ENCODE measurements around the gene LRRC59. TPM values are rescaled to one million over a fixed set of nuclear protein-coding genes. Genes with fewer than 3 reads are reported as not detected.

The LRRC59 gene
- total RNA-seq, 1 experiment from 2014 or later: 221 TPM

DNA sequence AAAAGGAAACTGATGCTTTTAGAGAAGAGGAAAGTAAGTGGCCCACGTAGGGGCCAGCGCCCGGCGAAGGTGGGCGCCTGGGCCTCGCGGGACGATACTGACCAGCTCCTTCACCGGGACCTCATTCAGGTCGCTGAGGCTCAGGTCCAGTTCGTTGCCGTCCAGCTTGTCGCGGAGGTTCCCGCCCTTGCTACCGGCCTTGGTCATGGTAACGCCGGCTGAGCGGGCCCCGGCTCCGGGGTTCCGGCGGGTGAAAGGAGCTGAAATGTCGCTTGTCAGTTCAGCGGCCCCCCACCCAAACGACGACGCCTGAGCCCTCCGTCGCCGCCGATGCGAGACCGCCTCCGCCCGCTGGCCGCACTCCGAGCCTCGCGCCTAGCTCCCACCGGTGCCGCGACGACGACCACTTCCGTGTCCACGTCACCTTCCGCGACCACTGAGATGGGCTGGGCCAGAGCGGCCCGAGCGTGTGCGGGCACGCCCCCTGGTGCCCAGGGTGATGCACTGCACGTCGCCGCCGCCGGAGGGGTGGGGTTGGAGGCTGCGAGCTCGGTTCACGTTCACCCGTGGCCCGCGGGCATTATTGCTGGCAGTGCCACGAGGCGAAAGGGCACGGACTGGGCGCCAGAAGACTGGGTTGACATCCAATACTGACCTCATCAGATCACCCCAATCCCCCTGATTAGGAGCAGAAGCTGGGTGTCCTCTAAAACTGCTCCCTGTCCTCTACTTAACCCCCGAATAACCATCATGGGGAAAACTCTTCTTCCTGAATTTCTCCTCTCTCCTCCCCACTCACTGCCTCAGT lies at the start of gene LRRC59 (continued):
- TF ChIP-seq, protein P1, sequence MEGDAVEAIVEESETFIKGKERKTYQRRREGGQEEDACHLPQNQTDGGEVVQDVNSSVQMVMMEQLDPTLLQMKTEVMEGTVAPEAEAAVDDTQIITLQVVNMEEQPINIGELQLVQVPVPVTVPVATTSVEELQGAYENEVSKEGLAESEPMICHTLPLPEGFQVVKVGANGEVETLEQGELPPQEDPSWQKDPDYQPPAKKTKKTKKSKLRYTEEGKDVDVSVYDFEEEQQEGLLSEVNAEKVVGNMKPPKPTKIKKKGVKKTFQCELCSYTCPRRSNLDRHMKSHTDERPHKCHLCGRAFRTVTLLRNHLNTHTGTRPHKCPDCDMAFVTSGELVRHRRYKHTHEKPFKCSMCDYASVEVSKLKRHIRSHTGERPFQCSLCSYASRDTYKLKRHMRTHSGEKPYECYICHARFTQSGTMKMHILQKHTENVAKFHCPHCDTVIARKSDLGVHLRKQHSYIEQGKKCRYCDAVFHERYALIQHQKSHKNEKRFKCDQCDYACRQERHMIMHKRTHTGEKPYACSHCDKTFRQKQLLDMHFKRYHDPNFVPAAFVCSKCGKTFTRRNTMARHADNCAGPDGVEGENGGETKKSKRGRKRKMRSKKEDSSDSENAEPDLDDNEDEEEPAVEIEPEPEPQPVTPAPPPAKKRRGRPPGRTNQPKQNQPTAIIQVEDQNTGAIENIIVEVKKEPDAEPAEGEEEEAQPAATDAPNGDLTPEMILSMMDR (IDR thresholded peaks at IDR 0.05 in 2 of 3, conservative IDR thresholded peaks at IDR 0.05 in 1 of 3; ENCODE audit: borderline replicate concordance in 1 of 3, insufficient read depth in 1 of 3, low read depth in 2 of 3, low read length in 2 of 3): peak; percentile 83 to 99 (median 94)
- no peak for TF ChIP-seq EZH2phosphoT487 (IDR thresholded peaks at IDR 0.05; ENCODE audit: borderline replicate concordance)
- TF ChIP-seq, protein P2, sequence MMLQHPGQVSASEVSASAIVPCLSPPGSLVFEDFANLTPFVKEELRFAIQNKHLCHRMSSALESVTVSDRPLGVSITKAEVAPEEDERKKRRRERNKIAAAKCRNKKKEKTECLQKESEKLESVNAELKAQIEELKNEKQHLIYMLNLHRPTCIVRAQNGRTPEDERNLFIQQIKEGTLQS (IDR thresholded peaks at IDR 0.05): no peak

DNA sequence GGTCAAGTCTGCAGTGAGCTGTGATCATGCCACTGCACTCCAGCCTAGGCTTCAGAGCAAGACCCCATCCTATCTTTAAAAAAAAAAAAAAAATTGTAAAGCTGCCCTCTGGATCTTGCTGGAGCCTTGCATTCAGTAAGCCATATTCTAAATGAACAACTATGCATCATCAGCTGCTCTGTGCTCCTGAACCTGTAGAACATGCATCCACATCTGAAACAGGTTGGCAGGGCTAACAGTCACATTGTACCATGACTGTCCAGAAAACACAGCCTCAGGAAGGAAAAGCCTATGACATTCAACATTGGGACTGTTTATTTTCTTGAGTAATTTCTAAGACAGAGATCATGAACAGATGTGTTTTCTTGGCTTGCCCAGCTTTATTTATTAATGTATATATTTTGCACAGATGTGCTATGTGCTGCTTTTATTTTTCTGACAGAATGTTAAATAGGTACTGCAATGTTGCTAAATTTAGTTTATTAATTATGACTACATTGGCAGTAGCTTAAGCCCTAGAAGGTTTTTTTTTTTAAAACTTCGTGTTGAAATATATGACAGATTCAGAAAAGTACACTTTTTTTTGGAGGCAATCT lies 48.5 kb upstream of the LRRC59 start:
- no peaks in the 10 kb centered on the region for H3K27me3 ChIP-seq (ENCODE audit: insufficient read depth, low read length)
- ATAC-seq (no peak), DNase-seq (ENCODE audit: low read depth, low spot score) (no peak)
- no peak overlapping the region for H3K9ac ChIP-seq (ENCODE audit: low read length)
- no peak overlapping the region for H2AFZ ChIP-seq (ENCODE audit: low read depth, low read length, poor library complexity, severe bottlenecking)
- RAD21 ChIA-PET (ENCODE audit: low non-redundant PET in 1 of 2, low total read pairs in 2 of 2, uncharacterized antibody in 2 of 2, unreplicated experiment in 2 of 2): no interaction called here
- no peaks in the 10 kb centered on the region for H3K36me3 ChIP-seq (ENCODE audit: control insufficient read depth in 1 of 2, insufficient read depth in 2 of 2, low read length in 2 of 2)
- no peak overlapping the region for H3K4me3 ChIP-seq (replicated peaks in 1 of 2; ENCODE audit: low read depth in 1 of 2, low read length in 2 of 2)
- CTCF ChIA-PET: interaction anchor here (0.7 kb wide), 1 partner anchor 280 kb away, joined by 3 read pairs; the partner anchor contains the start of gene SGCA
- H3K9me3 ChIP-seq (ENCODE audit: control insufficient read depth in 1 of 2, insufficient read depth in 1 of 2, low read depth in 1 of 2, low read length in 2 of 2): no peaks in the 10 kb centered on the region
- intact Hi-C loops (cut with micrococcal nuclease): no loop called here
- H3K9me2 ChIP-seq (ENCODE audit: insufficient read depth): no peaks in the 10 kb centered on the region
- no peak overlapping the region for H3K27ac ChIP-seq (ENCODE audit: low read depth, low read length)
- no peaks in the 10 kb centered on the region for H3K79me2 ChIP-seq (ENCODE audit: insufficient read depth, low read length)
- peaks cover 13 to 15% of the 10 kb centered on the region in 2 experiments for H3K4me1 ChIP-seq (ENCODE audit: control insufficient read depth in 1 of 2, insufficient read depth in 2 of 2, low read length in 2 of 2)
- no peaks in the 10 kb centered on the region for H4K20me1 ChIP-seq (ENCODE audit: insufficient read depth)
- no TSS peak for BruUV-seq (replicated peaks)
- H3K4me2 ChIP-seq (ENCODE audit: low read length): no peak overlapping the region
- POLR2A ChIA-PET: no interaction called here
- TF ChIP-seq FOSL1 (IDR thresholded peaks at IDR 0.05; ENCODE audit: low read depth) (no peak), POLR2A (IDR thresholded peaks at IDR 0.05; ENCODE audit: borderline replicate concordance, extremely low read depth, insufficient read depth, insufficient read length) (no peak), ZFX (IDR thresholded peaks at IDR 0.05) (no peak), EGR1 (IDR thresholded peaks at IDR 0.05; ENCODE audit: low read depth) (no peak), SRF (IDR thresholded peaks at IDR 0.05; ENCODE audit: low read depth) (no peak), CBX3 (IDR thresholded peaks at IDR 0.05; ENCODE audit: low read depth) (no peak), CEBPB (IDR thresholded peaks at IDR 0.05; ENCODE audit: low read depth) (no peak), RAD21 (IDR thresholded peaks at IDR 0.05; ENCODE audit: low read depth) (no peak), SP1 (IDR thresholded peaks at IDR 0.05; ENCODE audit: low read depth) (no peak), EZH2 (IDR thresholded peaks at IDR 0.05) (no peak), EZH2phosphoT487 (IDR thresholded peaks at IDR 0.05; ENCODE audit: borderline replicate concordance) (no peak), SIN3A (IDR thresholded peaks at IDR 0.05; ENCODE audit: low read depth) (no peak), POLR2AphosphoS5 (IDR thresholded peaks at IDR 0.05; ENCODE audit: low read depth, low read length) (no peak)
- TF ChIP-seq, protein P1 (IDR thresholded peaks at IDR 0.05 in 2 of 3, conservative IDR thresholded peaks at IDR 0.05 in 1 of 3; ENCODE audit: borderline replicate concordance in 1 of 3, insufficient read depth in 1 of 3, low read depth in 2 of 3, low read length in 2 of 3): no peak
- TF ChIP-seq, protein P3, sequence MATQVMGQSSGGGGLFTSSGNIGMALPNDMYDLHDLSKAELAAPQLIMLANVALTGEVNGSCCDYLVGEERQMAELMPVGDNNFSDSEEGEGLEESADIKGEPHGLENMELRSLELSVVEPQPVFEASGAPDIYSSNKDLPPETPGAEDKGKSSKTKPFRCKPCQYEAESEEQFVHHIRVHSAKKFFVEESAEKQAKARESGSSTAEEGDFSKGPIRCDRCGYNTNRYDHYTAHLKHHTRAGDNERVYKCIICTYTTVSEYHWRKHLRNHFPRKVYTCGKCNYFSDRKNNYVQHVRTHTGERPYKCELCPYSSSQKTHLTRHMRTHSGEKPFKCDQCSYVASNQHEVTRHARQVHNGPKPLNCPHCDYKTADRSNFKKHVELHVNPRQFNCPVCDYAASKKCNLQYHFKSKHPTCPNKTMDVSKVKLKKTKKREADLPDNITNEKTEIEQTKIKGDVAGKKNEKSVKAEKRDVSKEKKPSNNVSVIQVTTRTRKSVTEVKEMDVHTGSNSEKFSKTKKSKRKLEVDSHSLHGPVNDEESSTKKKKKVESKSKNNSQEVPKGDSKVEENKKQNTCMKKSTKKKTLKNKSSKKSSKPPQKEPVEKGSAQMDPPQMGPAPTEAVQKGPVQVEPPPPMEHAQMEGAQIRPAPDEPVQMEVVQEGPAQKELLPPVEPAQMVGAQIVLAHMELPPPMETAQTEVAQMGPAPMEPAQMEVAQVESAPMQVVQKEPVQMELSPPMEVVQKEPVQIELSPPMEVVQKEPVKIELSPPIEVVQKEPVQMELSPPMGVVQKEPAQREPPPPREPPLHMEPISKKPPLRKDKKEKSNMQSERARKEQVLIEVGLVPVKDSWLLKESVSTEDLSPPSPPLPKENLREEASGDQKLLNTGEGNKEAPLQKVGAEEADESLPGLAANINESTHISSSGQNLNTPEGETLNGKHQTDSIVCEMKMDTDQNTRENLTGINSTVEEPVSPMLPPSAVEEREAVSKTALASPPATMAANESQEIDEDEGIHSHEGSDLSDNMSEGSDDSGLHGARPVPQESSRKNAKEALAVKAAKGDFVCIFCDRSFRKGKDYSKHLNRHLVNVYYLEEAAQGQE (IDR thresholded peaks at IDR 0.05; ENCODE audit: low read depth): no peak
